Peyer's patch (tissue), 4 donors: ENCODE results near the gene POLK. TPM values are rescaled to one million over a fixed set of nuclear protein-coding genes. Genes with fewer than 3 reads are reported as not detected.

ENCODE experiments used
- DNase-seq, 3 donors: peaks; one replicate each; pipeline ENCODE4 v3.0.0-alpha.2; 2017 to 2019
- H3K27ac ChIP-seq, 4 donors: fragments of 200-600 bp; sonication (generic); one replicate each; pipeline ENCODE4 v1.5.1; 2016 to 2019
- H3K27me3 ChIP-seq, 2 donors: fragments of 200-600 bp; sonication (generic); one replicate each; pipeline ENCODE4 v1.5.1; 2019
- H3K36me3 ChIP-seq, 3 donors: fragments of 200-600 bp; sonication (generic); one replicate each; pipeline ENCODE4 v1.5.1; 2016 to 2019
- H3K4me1 ChIP-seq, 4 donors: fragments of 200-600 bp; sonication (generic); one replicate each; pipeline ENCODE4 v1.5.1; 2016 to 2019
- H3K4me3 ChIP-seq, 4 donors: fragments of 200-600 bp; sonication (generic); 1 replicate in 3 of 4; 2 replicates in 1 of 4; pipeline ENCODE4 v1.5.1; 2016 to 2019; ENCODE audit warnings: mild to moderate bottlenecking in 1 of 4
- H3K9me3 ChIP-seq, 4 donors: fragments of 200-600 bp; sonication (generic); one replicate each; pipeline ENCODE4 v1.5.1; 2016 to 2019; ENCODE audit warnings: mild to moderate bottlenecking in 1 of 4
- POLR2A ChIP-seq, 2 donors: fragments of 450-650 bp; IDR thresholded peaks; one replicate each; pipeline ENCODE4 v1.5.1; 2017; ENCODE audit warnings: antibody characterized with exemption in 2 of 2, mild to moderate bottlenecking in 2 of 2, moderate library complexity in 2 of 2
- small RNA-seq, 2 donors: library from RNA; depleted of rRNA; stranded (forward); fragments of <200 nt; gene quantifications; one replicate each; pipeline ENCODE3, GENCODE V24; 2016
- total RNA-seq, 4 donors: library from RNA; depleted of rRNA; stranded (reverse); fragments of >200 nt; gene quantifications; one replicate each; pipeline ENCODE4 v1.1.0, GENCODE V29; 2016
- TF ChIP-seq, protein P1 (sequence below), 6 experiments: fragments of 450-650 bp in 4 of 6; fragments of 200-600 bp in 2 of 6; sonication (generic) in 1 of 6; IDR thresholded peaks; one replicate each; pipeline ENCODE4 v1.5.1; 2017 to 2019; ENCODE audit warnings: antibody characterized with exemption in 6 of 6, mild to moderate bottlenecking in 3 of 6, moderate library complexity in 1 of 6

The POLK gene
- total RNA-seq, 4 donors from 2014 or later, result 24.5 to 58.6 (median 28.3) TPM

DNA sequence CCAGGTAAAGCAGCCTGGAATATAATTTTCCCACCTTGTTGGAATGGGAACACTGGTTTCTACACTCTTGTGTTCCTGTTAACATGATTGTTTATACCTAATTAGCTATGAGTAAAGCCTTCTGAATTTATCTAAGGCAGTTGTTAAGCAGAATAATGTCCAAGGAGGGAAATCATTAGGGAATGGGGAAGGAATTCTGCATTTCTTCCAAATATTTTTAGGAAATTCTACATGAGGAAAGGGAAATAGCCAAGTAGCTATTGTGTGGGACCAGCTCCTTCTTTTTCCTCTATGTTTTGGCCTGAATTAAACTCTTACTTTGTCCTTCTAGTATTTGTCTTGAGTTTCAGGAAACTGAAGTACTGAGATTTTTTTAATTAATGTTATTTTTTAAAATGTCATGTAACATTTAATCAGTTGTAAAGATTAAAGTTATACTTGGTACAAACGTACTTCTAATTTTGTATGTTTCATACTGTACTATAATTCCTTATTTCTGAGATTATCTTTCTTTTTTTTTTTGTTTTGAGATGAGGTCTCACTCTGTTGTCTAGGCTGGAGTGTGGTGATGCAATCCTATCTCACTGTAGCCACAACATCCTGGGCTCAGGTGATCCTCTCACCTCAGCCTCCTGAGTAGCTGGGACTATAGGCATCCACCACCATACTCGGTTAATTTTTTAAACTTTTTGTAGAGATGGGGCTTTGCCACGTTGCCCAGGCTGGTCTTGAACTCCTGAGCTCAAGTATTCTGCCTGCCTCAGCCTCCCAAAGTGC, 128.0 kb downstream of the POLK start:
- Histone ChIP-seq H3K27ac (no peak overlapping the region), H3K36me3 (no peaks in the 10 kb centered on the region), H3K9me3 (no peaks in the 10 kb centered on the region), H3K27me3 (no peaks in the 10 kb centered on the region), H3K4me1 (no peaks in the 10 kb centered on the region), H3K4me3 (no peak overlapping the region)
- DNase-seq, result no peak
- TF ChIP-seq, protein P1, sequence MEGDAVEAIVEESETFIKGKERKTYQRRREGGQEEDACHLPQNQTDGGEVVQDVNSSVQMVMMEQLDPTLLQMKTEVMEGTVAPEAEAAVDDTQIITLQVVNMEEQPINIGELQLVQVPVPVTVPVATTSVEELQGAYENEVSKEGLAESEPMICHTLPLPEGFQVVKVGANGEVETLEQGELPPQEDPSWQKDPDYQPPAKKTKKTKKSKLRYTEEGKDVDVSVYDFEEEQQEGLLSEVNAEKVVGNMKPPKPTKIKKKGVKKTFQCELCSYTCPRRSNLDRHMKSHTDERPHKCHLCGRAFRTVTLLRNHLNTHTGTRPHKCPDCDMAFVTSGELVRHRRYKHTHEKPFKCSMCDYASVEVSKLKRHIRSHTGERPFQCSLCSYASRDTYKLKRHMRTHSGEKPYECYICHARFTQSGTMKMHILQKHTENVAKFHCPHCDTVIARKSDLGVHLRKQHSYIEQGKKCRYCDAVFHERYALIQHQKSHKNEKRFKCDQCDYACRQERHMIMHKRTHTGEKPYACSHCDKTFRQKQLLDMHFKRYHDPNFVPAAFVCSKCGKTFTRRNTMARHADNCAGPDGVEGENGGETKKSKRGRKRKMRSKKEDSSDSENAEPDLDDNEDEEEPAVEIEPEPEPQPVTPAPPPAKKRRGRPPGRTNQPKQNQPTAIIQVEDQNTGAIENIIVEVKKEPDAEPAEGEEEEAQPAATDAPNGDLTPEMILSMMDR (IDR thresholded peaks at IDR 0.05), result no peak
- TF ChIP-seq POLR2A (IDR thresholded peaks at IDR 0.05), result no peak

DNA sequence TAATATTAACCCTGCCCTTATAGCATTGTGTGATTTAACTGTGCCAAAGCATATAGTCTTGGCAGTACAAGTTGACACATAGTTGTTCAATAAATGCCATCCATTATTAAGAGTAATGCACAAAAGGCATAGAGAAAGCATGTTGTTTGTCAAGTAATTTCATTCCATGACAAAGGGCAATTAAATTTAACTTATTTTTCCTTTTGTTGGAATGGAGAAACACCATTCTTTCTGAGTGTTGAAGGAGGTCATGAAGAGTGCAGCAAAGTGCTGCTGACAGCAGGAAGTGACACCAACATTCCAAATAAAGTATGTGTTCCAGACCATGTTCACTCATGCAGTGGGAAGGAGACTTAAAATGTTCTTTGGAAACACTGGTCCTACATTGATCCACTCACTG, 128.7 kb downstream of the POLK start:
- no peak overlapping the region for H3K4me3 ChIP-seq
- TF ChIP-seq, protein P1 (IDR thresholded peaks at IDR 0.05), result no peak
- TF ChIP-seq POLR2A (IDR thresholded peaks at IDR 0.05), result no peak
- no peaks in the 10 kb centered on the region for H3K36me3 ChIP-seq
- no peak for DNase-seq
- H3K27me3 ChIP-seq, result no peaks in the 10 kb centered on the region
- H3K27ac ChIP-seq, result no peak overlapping the region
- H3K9me3 ChIP-seq, result no peaks in the 10 kb centered on the region
- no peaks in the 10 kb centered on the region for H3K4me1 ChIP-seq

DNA sequence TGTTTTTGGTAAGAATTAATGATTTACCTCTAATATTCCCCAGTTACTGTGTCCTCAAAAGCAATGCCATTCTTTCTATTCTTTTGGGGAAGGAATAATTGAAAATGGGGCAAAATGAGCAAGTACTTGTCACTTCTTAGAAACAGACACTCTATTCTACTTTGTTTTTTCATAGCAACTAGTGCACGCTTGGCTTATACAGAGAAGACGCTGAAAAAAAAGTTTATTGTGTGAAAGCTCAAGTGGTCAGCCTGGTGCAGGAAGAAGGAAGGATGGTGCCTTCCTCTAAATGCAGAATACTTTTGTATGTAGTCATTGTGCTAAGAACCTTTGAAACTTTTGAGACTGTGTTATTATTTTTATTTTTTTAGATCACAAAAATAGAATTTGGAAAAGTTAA, 129.1 kb downstream of the POLK start:
- Histone ChIP-seq H3K27me3 (no peaks in the 10 kb centered on the region), H3K4me3 (no peak overlapping the region), H3K36me3 (no peaks in the 10 kb centered on the region), H3K9me3 (no peaks in the 10 kb centered on the region), H3K27ac (no peak overlapping the region), H3K4me1 (no peaks in the 10 kb centered on the region)
- TF ChIP-seq, protein P1 (IDR thresholded peaks at IDR 0.05), result no peak
- no peak for TF ChIP-seq POLR2A (IDR thresholded peaks at IDR 0.05)
- no peak for DNase-seq

DNA sequence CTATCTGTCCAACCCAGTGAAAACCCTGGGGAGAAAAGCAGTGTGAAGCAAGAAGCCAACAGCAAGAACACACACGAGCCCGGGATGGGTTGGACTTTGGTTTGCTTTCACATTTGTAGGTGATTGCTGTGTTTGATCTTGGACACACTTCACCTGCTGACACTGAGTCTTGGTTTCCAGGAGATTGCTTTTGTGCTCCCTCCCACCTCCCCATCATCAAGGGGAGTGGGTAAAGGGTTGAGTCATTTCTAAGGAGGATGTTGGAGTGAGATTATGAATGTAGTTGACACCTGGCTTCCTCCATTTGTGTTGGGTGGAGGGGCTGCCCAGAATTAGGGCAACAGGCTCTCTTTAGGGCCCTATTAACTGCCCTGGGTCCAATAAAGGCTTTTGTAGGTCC, 137.0 kb downstream of the POLK start:
- no peaks in the 10 kb centered on the region for H3K9me3 ChIP-seq
- DNase-seq, result no peak
- H3K36me3 ChIP-seq, result no peaks in the 10 kb centered on the region
- no peaks in the 10 kb centered on the region for H3K4me1 ChIP-seq
- H3K27ac ChIP-seq, result no peak overlapping the region
- no peak overlapping the region for H3K4me3 ChIP-seq
- TF ChIP-seq, protein P1 (IDR thresholded peaks at IDR 0.05), result no peak
- TF ChIP-seq POLR2A (IDR thresholded peaks at IDR 0.05), result no peak
- H3K27me3 ChIP-seq, result no peaks in the 10 kb centered on the region

Small RNA genes lying within 50 kb of the gene (small RNA-seq; reads per million reads assigned to genes)
- 0 reads per million in 2 donors for gene RNU7-175P

Other genes starting within 250 kb of the POLK start
- 10 to 100 TPM; 15.7 to 87.1 (median 67.1) TPM for gene HMGCR, start 174.7 kb upstream of the POLK start, total RNA-seq
- gene CERT1, start 262 bp upstream of the POLK start, total RNA-seq, result 10 to 100 TPM; 32.2 to 52.0 (median 39.6) TPM
- gene ANKDD1B, start 99.6 kb downstream of the POLK start, total RNA-seq, result 1 to 10 TPM in 2 of 4 donors, not detected in 2; 3.2 to 5.0 TPM
- gene POC5, start 205.5 kb downstream of the POLK start, total RNA-seq, result 10 to 100 TPM in 2 of 4 donors, 1 to 10 TPM in 2; 5.1 to 68.5 (median 9.3) TPM